ENCODE data around the gene KLHDC10.

Gene KLHDC10

GRCh38 chr7:130129011-130129411, 58.7 kb downstream of the KLHDC10 start:
- DNase-seq (ENCODE audit: insufficient read length, low spot score) (no peak), FAIRE-seq (no peak)
- TF ChIP-seq POU2F2 (IDR thresholded peaks at IDR 0.05; ENCODE audit: low read depth, low read length) = no peak
- TF ChIP-seq SPI1 (IDR thresholded peaks at IDR 0.05; ENCODE audit: low read depth, low read length) = no peak
- no peak for TF ChIP-seq POLR2A (IDR thresholded peaks at IDR 0.05; ENCODE audit: low read depth, low read length)
- TF ChIP-seq PAX5 (IDR thresholded peaks at IDR 0.05; ENCODE audit: insufficient read depth, low read length, severe bottlenecking) = no peak
- TF ChIP-seq TAF1 (IDR thresholded peaks at IDR 0.05; ENCODE audit: low read depth, low read length) = no peak
- no peak for TF ChIP-seq POLR2AphosphoS5 (IDR thresholded peaks at IDR 0.05; ENCODE audit: low read depth, low read length)

GRCh38 chr7:130131191-130131834, 61.0 kb downstream of the KLHDC10 start:
- DNase-seq (ENCODE audit: insufficient read length, low spot score) (no peak), FAIRE-seq (peak; percentile 61)
- no peak for TF ChIP-seq POLR2A (IDR thresholded peaks at IDR 0.05; ENCODE audit: low read depth, low read length)
- no peak for TF ChIP-seq POU2F2 (IDR thresholded peaks at IDR 0.05; ENCODE audit: low read depth, low read length)
- TF ChIP-seq TAF1 (IDR thresholded peaks at IDR 0.05; ENCODE audit: low read depth, low read length) = no peak

- DNase-seq (ENCODE audit: insufficient read length, low spot score) (no peak), FAIRE-seq (no peak)
- TF ChIP-seq PAX5 (IDR thresholded peaks at IDR 0.05; ENCODE audit: insufficient read depth, low read length, severe bottlenecking) (no peak), SPI1 (IDR thresholded peaks at IDR 0.05; ENCODE audit: low read depth, low read length) (no peak), POLR2A (IDR thresholded peaks at IDR 0.05; ENCODE audit: low read depth, low read length) (no peak), TAF1 (IDR thresholded peaks at IDR 0.05; ENCODE audit: low read depth, low read length) (no peak), POU2F2 (IDR thresholded peaks at IDR 0.05; ENCODE audit: low read depth, low read length) (no peak), POLR2AphosphoS5 (IDR thresholded peaks at IDR 0.05; ENCODE audit: low read depth, low read length) (no peak)
Observed at GRCh38 chr7:130131964-130132875, 61.9 kb downstream of the KLHDC10 start.

- no peak for TF ChIP-seq SPI1 (IDR thresholded peaks at IDR 0.05; ENCODE audit: low read depth, low read length)
- TF ChIP-seq PAX5 (IDR thresholded peaks at IDR 0.05; ENCODE audit: insufficient read depth, low read length, severe bottlenecking) = no peak
- TF ChIP-seq POU2F2 (IDR thresholded peaks at IDR 0.05; ENCODE audit: low read depth, low read length) = no peak
- no peak for TF ChIP-seq POLR2AphosphoS5 (IDR thresholded peaks at IDR 0.05; ENCODE audit: low read depth, low read length)
- no peak for TF ChIP-seq TAF1 (IDR thresholded peaks at IDR 0.05; ENCODE audit: low read depth, low read length)
- TF ChIP-seq POLR2A (IDR thresholded peaks at IDR 0.05; ENCODE audit: low read depth, low read length) = no peak
- FAIRE-seq = no peak
- no peak for DNase-seq (ENCODE audit: insufficient read length, low spot score)
Observed at GRCh38 chr7:130133029-130133782, 62.9 kb downstream of the KLHDC10 start.

- no peak for FAIRE-seq
- no peak for TF ChIP-seq SPI1 (IDR thresholded peaks at IDR 0.05; ENCODE audit: low read depth, low read length)
- DNase-seq (ENCODE audit: insufficient read length, low spot score) = no peak
Observed at GRCh38 chr7:130134106-130134636, 63.8 kb downstream of the KLHDC10 start.

GRCh38 chr7:130134726-130135125, 64.4 kb downstream of the KLHDC10 start:
- FAIRE-seq (no peak), DNase-seq (ENCODE audit: insufficient read length, low spot score) (no peak)
- no peak for TF ChIP-seq POLR2A (IDR thresholded peaks at IDR 0.05; ENCODE audit: low read depth, low read length)
- TF ChIP-seq TAF1 (IDR thresholded peaks at IDR 0.05; ENCODE audit: low read depth, low read length) = no peak
- TF ChIP-seq POLR2AphosphoS5 (IDR thresholded peaks at IDR 0.05; ENCODE audit: low read depth, low read length) = no peak
- TF ChIP-seq SPI1 (IDR thresholded peaks at IDR 0.05; ENCODE audit: low read depth, low read length) = no peak

GRCh38 chr7:130135208-130136205, 65.2 kb downstream of the KLHDC10 start:
- DNase-seq (ENCODE audit: insufficient read length, low spot score) (no peak), FAIRE-seq (no peak)
- TF ChIP-seq POU2F2 (IDR thresholded peaks at IDR 0.05; ENCODE audit: low read depth, low read length) (no peak), PAX5 (IDR thresholded peaks at IDR 0.05; ENCODE audit: insufficient read depth, low read length, severe bottlenecking) (no peak), POLR2A (IDR thresholded peaks at IDR 0.05; ENCODE audit: low read depth, low read length) (no peak), TAF1 (IDR thresholded peaks at IDR 0.05; ENCODE audit: low read depth, low read length) (no peak), POLR2AphosphoS5 (IDR thresholded peaks at IDR 0.05; ENCODE audit: low read depth, low read length) (no peak), SPI1 (IDR thresholded peaks at IDR 0.05; ENCODE audit: low read depth, low read length) (no peak)

- TF ChIP-seq TAF1 (IDR thresholded peaks at IDR 0.05; ENCODE audit: low read depth, low read length) (no peak), POLR2A (IDR thresholded peaks at IDR 0.05; ENCODE audit: low read depth, low read length) (no peak), SPI1 (IDR thresholded peaks at IDR 0.05; ENCODE audit: low read depth, low read length) (no peak), POU2F2 (IDR thresholded peaks at IDR 0.05; ENCODE audit: low read depth, low read length) (no peak), PAX5 (IDR thresholded peaks at IDR 0.05; ENCODE audit: insufficient read depth, low read length, severe bottlenecking) (no peak), POLR2AphosphoS5 (IDR thresholded peaks at IDR 0.05; ENCODE audit: low read depth, low read length) (no peak)
- no peak for FAIRE-seq
- DNase-seq (ENCODE audit: insufficient read length, low spot score) = no peak
Observed at GRCh38 chr7:130136579-130137167, 66.3 kb downstream of the KLHDC10 start.

All from GM12891 (cell line).